Measurements from ENCODE around the gene FKBP10. TPM values are rescaled to one million over a fixed set of nuclear protein-coding genes. Genes with fewer than 3 reads are reported as not detected.

The FKBP10 gene
- total RNA-seq, 2 experiments from 2014 or later, result 0.36 TPM; not detected in 1

DNA sequence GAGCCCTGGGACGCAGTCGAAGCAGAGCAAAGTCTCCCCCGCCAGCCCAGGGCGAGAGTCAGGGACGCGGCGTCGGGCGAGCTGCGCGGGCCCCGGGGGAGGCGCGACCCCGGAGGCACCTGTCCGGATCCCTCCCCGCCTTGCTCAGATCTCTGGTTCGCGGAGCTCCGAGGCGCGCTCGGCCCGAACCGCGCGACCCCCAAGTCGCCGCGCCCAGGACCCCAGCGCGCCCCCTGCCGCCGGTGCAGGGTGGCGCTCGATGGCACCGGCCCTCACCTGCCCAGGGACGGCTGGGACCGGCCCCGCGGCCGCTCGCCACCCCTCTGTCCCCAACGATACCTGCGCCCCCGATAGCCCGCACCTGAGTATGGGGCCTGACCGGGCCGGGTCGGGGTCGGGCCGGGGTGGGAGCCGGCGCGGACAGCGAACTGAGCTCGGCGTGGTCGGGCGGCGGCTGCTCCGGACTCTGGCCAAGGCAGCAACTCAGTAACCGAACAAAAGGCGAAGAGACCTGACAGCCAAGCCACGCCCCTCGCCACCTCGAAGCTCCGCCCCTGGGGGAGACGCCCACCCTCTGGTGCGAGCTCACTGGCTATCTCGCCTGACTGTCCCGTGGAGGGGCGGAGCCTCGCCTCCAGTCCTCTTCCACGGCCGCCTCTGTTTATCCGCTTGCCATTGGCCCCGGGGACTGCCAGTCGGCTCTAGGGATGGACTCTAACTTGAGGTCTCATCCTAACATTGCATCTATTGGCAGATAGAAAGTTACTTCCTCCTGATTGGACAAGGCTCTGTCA, 26.4 kb upstream of the FKBP10 start, which contains the start of gene JUP:
TSS of gene JUP (minus strand) at position 485 of the 794 bp plus-strand sequence. CDS start 14,857 bp downstream, outside the sequence.
- CTCF ChIA-PET, result interaction anchor here (0.6 to 2.0 kb wide), 6 partner anchors 15 to 81 kb away, joined by 3 to 5 read pairs (median 4); no protein-coding TSS in a partner anchor
- peak; percentile 93 for DNase-seq
- H3K4me3 Mint-ChIP-seq, result peak within 1 kb of the TSS; percentile 57
- intact Hi-C loops (cut with micrococcal nuclease), result no loop called here
- no peaks in the 10 kb centered on the region for H3K9me3 Mint-ChIP-seq
- peaks cover 23% of the 10 kb centered on the region for H3K27me3 Mint-ChIP-seq (ENCODE audit: low read depth)
- no peak within 1 kb of the TSS for H3K27ac Mint-ChIP-seq
- H3K4me1 Mint-ChIP-seq (ENCODE audit: low read depth), result peaks cover 22% of the 10 kb centered on the region
- H3K36me3 Mint-ChIP-seq (ENCODE audit: low read depth), result no peaks in the 10 kb centered on the region

- Mint-ChIP-seq H3K4me1 (ENCODE audit: low read depth) (peaks cover 22% of the 10 kb centered on the region), H3K4me3 (peak overlapping the region; percentile 57), H3K36me3 (ENCODE audit: low read depth) (no peaks in the 10 kb centered on the region), H3K27me3 (ENCODE audit: low read depth) (peaks cover 21% of the 10 kb centered on the region), H3K27ac (no peak overlapping the region), H3K9me3 (no peaks in the 10 kb centered on the region)
- CTCF ChIA-PET, result interaction anchor here (0.5 to 2.0 kb wide), 6 partner anchors 13 to 82 kb away, joined by 3 to 5 read pairs (median 4); no protein-coding TSS in a partner anchor
- intact Hi-C loops (cut with micrococcal nuclease), result no loop called here
- DNase-seq, result no peak
Measured at GRCh38 chr17:41787021-41787418, 25.8 kb upstream of the FKBP10 start.

DNA sequence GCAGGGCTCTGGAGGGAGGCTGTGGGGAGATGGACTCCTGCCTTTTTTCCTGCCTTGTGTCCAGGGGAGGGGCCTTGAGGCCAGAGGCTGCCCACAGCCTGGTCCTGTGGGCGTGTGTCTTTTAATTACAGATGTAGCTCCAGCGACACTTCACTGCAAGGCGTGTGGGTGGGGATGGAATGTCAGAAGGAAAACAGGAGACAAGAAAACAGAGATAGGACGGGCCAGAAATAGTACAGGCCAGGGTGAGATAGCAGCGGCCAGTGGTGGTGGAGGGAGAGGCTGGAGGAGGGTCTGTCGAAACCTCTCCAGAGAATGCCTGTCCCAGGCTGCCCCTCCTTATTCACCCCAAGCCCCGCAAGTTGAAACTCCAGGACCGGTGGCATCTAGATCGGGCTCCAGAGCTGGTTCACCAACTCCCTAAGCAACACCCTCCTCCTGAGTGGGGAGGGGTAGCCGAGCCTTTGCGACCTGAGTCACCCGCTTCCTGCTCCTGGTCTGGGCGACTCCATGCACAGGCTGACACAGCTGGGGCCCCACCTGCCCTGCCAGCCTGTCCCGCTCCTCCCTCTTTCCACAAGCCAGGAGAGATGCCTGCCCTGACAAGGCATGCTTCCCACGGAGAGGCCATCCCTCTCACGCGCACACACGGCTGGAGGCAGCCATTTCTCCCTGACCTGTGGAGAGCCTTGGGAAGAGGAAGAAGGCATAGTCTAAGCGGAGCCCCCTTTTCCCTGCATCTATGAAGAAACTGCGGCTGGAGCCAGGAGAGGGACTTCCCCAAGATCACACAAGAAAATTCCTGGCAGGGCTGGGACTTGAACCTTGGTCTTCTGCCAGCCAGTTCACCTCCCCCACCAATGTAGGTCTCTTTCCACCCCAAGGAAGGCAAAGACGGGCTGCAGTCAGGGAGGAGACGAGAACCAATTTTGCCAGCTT, 19.7 kb upstream of the FKBP10 start:
- CTCF ChIA-PET, result no interaction called here
- Mint-ChIP-seq H3K27me3 (ENCODE audit: low read depth) (no peaks in the 10 kb centered on the region), H3K27ac (no peak overlapping the region), H3K9me3 (no peaks in the 10 kb centered on the region), H3K4me3 (no peak overlapping the region), H3K36me3 (ENCODE audit: low read depth) (no peaks in the 10 kb centered on the region), H3K4me1 (ENCODE audit: low read depth) (peaks cover 10% of the 10 kb centered on the region)
- DNase-seq, result peak; percentile 42
- intact Hi-C loops (cut with micrococcal nuclease), result no loop called here

GRCh38 chr17:41793784-41794539, 18.8 kb upstream of the FKBP10 start:
- no peak for DNase-seq
- intact Hi-C loops (cut with micrococcal nuclease), result no loop called here
- H3K4me3 Mint-ChIP-seq, result no peak overlapping the region
- H3K27me3 Mint-ChIP-seq (ENCODE audit: low read depth), result no peaks in the 10 kb centered on the region
- H3K4me1 Mint-ChIP-seq (ENCODE audit: low read depth), result peaks cover 5% of the 10 kb centered on the region
- CTCF ChIA-PET, result interaction anchor here (0.7 kb wide), 1 partner anchor 100 kb away, joined by 3 read pairs; no protein-coding TSS in a partner anchor
- H3K27ac Mint-ChIP-seq, result no peak overlapping the region
- no peaks in the 10 kb centered on the region for H3K9me3 Mint-ChIP-seq
- no peaks in the 10 kb centered on the region for H3K36me3 Mint-ChIP-seq (ENCODE audit: low read depth)

DNA sequence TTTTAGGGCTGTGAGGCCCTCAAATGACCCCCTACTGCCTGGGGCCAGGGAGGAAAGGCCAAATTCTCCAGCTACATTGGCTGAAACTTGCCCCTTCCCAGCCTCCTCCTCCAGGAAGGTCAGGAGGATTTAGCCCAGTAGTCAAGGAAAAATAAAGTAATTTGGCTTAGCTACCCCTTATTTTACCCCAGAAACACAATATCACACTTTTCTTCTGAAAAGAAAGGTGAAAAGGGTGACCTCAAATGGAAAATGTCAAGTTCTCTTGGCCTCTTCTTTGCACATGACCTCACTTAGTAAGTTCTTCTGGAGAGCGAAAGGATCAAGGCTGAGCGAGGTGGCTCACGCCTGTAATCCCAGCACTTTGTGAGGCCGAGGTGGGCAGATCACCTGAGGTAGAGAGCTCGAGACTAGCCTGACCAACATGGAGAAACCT, 18.2 kb upstream of the FKBP10 start:
- no peak overlapping the region for H3K27ac Mint-ChIP-seq
- intact Hi-C loops (cut with micrococcal nuclease), result no loop called here
- CTCF ChIA-PET, result interaction anchor here (0.7 kb wide), 2 partner anchors 41 to 101 kb away, joined by 3 read pairs; no protein-coding TSS in a partner anchor
- no peaks in the 10 kb centered on the region for H3K27me3 Mint-ChIP-seq (ENCODE audit: low read depth)
- no peaks in the 10 kb centered on the region for H3K9me3 Mint-ChIP-seq
- no peak overlapping the region for H3K4me3 Mint-ChIP-seq
- DNase-seq, result no peak
- peaks cover 5% of the 10 kb centered on the region for H3K4me1 Mint-ChIP-seq (ENCODE audit: low read depth)
- H3K36me3 Mint-ChIP-seq (ENCODE audit: low read depth), result no peaks in the 10 kb centered on the region

DNA sequence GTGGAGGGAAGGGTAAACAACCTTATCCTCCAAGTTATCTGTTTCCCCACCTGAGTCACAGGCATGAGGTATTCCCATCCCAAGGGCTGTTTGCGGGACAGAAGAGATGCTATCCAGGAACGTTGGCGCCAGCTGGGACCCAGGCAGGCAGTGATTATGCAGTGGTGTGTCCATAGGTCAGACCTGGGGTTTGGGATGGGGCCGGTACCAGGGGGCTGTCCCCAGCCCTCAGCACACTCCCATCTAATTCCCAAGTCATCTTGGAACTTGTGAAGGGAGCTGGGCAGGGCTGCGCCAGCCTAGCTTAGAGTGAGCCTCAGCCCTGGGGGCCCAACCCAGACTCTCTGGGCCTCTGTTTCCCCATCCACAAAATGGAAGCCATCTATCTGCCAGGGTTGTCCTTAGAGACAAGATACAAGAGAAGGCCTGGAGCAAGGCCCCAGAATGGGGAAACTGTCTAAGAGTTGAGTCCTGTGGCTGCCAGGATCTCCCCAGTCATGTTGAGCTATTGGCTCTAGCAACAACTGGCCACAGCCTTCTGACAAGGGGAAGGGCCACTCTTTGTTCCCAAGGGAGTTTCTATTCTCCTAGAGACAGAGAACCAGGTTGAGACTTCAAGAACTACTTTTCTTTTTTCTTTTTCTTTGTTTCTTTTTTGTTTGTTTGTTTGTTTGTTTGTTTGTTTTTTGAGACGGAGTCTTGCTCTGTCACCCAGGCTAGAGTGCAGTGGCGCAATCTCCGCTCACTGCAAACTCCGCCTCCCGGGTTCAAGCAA, 16.5 kb upstream of the FKBP10 start:
- DNase-seq, result no peak
- intact Hi-C loops (cut with micrococcal nuclease), result no loop called here
- Mint-ChIP-seq H3K27ac (no peak overlapping the region), H3K27me3 (ENCODE audit: low read depth) (no peaks in the 10 kb centered on the region), H3K4me3 (no peak overlapping the region), H3K9me3 (no peaks in the 10 kb centered on the region), H3K36me3 (ENCODE audit: low read depth) (no peaks in the 10 kb centered on the region), H3K4me1 (ENCODE audit: low read depth) (peaks cover 4% of the 10 kb centered on the region)
- CTCF ChIA-PET, result interaction anchor here (0.6 to 1.7 kb wide), 2 partner anchors 10 to 941 kb away, joined by 3 to 4 read pairs; no protein-coding TSS in a partner anchor

DNA sequence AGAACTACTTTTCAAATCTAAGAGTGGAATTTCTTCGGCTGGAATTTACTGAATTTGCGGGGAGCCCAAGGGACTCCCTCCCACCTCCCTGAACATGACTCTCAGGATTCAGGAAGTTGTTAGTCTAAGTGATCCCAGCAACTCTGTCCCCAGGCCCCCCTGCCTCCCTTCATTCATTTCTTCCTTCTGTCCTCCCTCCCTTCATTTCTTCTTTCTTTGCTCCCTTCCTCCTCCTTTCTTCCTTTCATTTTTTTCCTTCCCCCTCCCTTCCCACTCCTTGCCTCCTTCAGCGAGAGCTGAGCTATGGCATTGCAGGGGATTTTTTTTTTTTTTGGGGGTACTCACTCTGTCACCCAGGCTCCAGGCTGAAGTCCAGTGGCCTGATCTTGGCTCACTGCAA, 15.4 kb upstream of the FKBP10 start:
- Mint-ChIP-seq H3K4me1 (ENCODE audit: low read depth) (peaks cover 4% of the 10 kb centered on the region), H3K4me3 (no peak overlapping the region), H3K27me3 (ENCODE audit: low read depth) (no peaks in the 10 kb centered on the region), H3K27ac (no peak overlapping the region), H3K9me3 (no peaks in the 10 kb centered on the region), H3K36me3 (ENCODE audit: low read depth) (no peaks in the 10 kb centered on the region)
- DNase-seq, result no peak
- CTCF ChIA-PET, result no interaction called here
- intact Hi-C loops (cut with micrococcal nuclease), result no loop called here

DNA sequence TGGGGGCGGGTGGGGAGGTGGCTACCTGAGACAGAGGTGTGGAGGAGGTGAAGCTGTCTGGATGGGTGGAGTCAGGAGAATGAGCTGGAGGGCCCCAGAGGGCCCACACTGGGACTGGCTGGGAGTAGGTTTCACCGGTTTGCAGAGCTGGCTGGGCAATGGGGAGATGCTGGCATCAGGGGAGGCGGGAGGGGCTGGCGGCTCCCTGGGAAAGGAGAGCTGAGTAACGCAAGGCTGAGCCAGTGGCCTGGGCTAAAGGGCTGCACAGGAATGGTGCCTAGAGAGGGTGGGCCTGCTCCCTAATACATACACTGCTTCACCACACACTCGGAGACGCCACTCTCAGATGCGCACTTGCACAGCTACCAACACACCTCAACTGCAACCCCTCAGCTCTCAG, 13.4 kb upstream of the FKBP10 start:
- Mint-ChIP-seq H3K9me3 (no peaks in the 10 kb centered on the region), H3K27ac (no peak overlapping the region), H3K27me3 (ENCODE audit: low read depth) (no peaks in the 10 kb centered on the region), H3K4me1 (ENCODE audit: low read depth) (no peaks in the 10 kb centered on the region), H3K36me3 (ENCODE audit: low read depth) (no peaks in the 10 kb centered on the region), H3K4me3 (no peak overlapping the region)
- intact Hi-C loops (cut with micrococcal nuclease), result no loop called here
- CTCF ChIA-PET, result interaction anchor here (0.5 to 1.7 kb wide), 2 partner anchors 62 to 104 kb away, joined by 3 to 7 read pairs; no protein-coding TSS in a partner anchor
- no peak for DNase-seq

- H3K36me3 Mint-ChIP-seq (ENCODE audit: low read depth), result no peaks in the 10 kb centered on the region
Measured at GRCh38 chr17:41800601-41801373, 12.0 kb upstream of the FKBP10 start.

DNA sequence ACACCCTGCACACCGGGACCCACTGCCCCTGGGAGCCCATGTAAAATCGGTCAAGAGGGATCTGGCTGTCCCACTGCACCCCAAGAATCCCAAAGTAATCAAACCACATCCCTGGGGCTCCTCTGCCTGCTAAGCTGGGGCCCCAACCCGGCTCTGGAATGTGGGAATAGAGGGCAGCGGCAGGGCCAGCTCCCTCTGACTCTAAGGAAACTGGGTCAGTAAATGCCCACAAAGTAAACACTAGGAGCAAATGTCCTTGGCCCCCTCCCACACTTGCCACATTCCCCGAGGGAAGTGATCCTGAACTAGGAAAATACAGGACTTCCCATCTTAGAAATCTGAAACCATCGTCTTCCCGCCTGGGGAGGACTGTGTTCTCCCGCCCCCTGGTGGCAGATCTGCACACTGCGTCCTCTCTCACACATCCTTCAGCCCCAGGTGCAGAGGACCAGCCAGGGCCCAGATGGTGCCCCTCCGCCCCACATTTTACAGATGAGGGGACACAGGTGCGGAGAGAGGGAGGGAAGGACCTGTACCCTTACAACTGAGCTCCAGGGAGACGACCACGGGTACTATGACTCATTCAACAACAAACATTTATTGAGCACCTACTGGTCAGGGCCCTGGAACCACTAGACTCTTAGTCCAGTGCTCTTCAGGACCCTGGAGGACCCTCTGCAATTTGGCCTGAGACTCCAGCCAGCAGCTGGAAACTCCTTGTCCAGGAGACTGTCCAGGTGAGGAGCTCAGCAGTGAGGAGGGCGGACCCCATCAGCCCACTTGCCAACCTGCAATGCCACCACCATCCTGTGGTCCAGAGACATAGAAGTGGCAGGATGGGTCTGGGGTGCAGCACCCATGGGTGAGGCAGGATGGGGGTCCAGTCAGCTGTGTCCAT, 11.2 kb upstream of the FKBP10 start:
- intact Hi-C loops (cut with micrococcal nuclease), result loop anchor here (1.0 kb wide), 1 partner anchor 63 kb away; no protein-coding TSS in a partner anchor
- H3K27ac Mint-ChIP-seq, result no peak overlapping the region
- H3K4me3 Mint-ChIP-seq, result no peak overlapping the region
- H3K27me3 Mint-ChIP-seq (ENCODE audit: low read depth), result no peaks in the 10 kb centered on the region
- no peaks in the 10 kb centered on the region for H3K4me1 Mint-ChIP-seq (ENCODE audit: low read depth)
- H3K36me3 Mint-ChIP-seq (ENCODE audit: low read depth), result no peaks in the 10 kb centered on the region
- CTCF ChIA-PET, result interaction anchor here (0.6 to 4.1 kb wide), 24 partner anchors 9 to 107 kb away, joined by 3 to 33 read pairs (median 4); partner anchors contain the start of genes JUP and P3H4
- peak; percentile 84 for DNase-seq
- no peaks in the 10 kb centered on the region for H3K9me3 Mint-ChIP-seq

More at GRCh38 chr17:41800601-41801373, 12.0 kb upstream of the FKBP10 start:
- H3K27ac Mint-ChIP-seq, result no peak overlapping the region
- CTCF ChIA-PET, result interaction anchor here (0.6 to 4.1 kb wide), 13 partner anchors 10 to 1261 kb away, joined by 3 to 33 read pairs (median 5); partner anchors contain the start of gene P3H4
- H3K4me3 Mint-ChIP-seq, result no peak overlapping the region
- H3K4me1 Mint-ChIP-seq (ENCODE audit: low read depth), result no peaks in the 10 kb centered on the region
- intact Hi-C loops (cut with micrococcal nuclease), result loop anchor here (1.0 kb wide), 1 partner anchor 62 kb away; no protein-coding TSS in a partner anchor
- H3K9me3 Mint-ChIP-seq, result no peaks in the 10 kb centered on the region
- DNase-seq, result no peak
- H3K27me3 Mint-ChIP-seq (ENCODE audit: low read depth), result no peaks in the 10 kb centered on the region
